Measurements from ENCODE around the gene NR2F1.

NR2F1 gene

GRCh38 chr5:93586736-93587596, 3.9 kb downstream of the NR2F1 start:
- peak overlapping the region; percentile 86 for H3K4me3 ChIP-seq
- H3K27ac ChIP-seq = 0 out of 2 replicates have a peak overlapping the region, but pooled peaks have one; percentile 22
- TF ChIP-seq EZH2 (IDR thresholded peaks at IDR 0.05) = no peak
- TF ChIP-seq POLR2AphosphoS5 (IDR thresholded peaks at IDR 0.05; ENCODE audit: borderline replicate concordance, low read depth, low read length) = no peak
- TF ChIP-seq FOXP2 (optimal IDR thresholded peaks at IDR 0.05; ENCODE audit: control extremely low read depth, extremely low read length, insufficient read depth) = no peak

GRCh38 chr5:93587597-93588351, 4.8 kb downstream of the NR2F1 start:
- Histone ChIP-seq H3K9ac (ENCODE audit: insufficient read length) (no peak overlapping the region), H3K36me3 (ENCODE audit: insufficient read depth, low read length) (peaks cover 9% of the 10 kb centered on the region; the same call in 1 of the 2 replicates), H3K4me3 (no peak overlapping the region), H3K27ac (no peak overlapping the region), H3K9me3 (ENCODE audit: low read depth, low read length) (no peaks in the 10 kb centered on the region)
- DNase-seq (ENCODE audit: low read depth, low spot score) = no peak
- TF ChIP-seq EZH2 (IDR thresholded peaks at IDR 0.05) (no peak), POLR2AphosphoS5 (IDR thresholded peaks at IDR 0.05; ENCODE audit: borderline replicate concordance, low read depth, low read length) (no peak), FOXP2 (optimal IDR thresholded peaks at IDR 0.05; ENCODE audit: control extremely low read depth, extremely low read length, insufficient read depth) (no peak)

More at GRCh38 chr5:93586736-93587596, 3.9 kb downstream of the NR2F1 start:
- Histone ChIP-seq H3K9me3 (ENCODE audit: low read depth, low read length) (no peaks in the 10 kb centered on the region), H3K36me3 (ENCODE audit: insufficient read depth, low read length) (peaks cover 9% of the 10 kb centered on the region; the same call in 1 of the 2 replicates), H3K9ac (ENCODE audit: insufficient read length) (peak overlapping the region; percentile 76)
- no peak for DNase-seq (ENCODE audit: low read depth, low spot score)

GRCh38 chr5:93588352-93589151, 5.5 kb downstream of the NR2F1 start:
- Histone ChIP-seq H3K9ac (ENCODE audit: insufficient read length) (no peak overlapping the region), H3K4me3 (no peak overlapping the region), H3K27ac (no peak overlapping the region), H3K9me3 (ENCODE audit: low read depth, low read length) (no peaks in the 10 kb centered on the region), H3K36me3 (ENCODE audit: insufficient read depth, low read length) (peaks cover 11% of the 10 kb centered on the region)
- no peak for DNase-seq (ENCODE audit: low read depth, low spot score)
- no peak for TF ChIP-seq EZH2 (IDR thresholded peaks at IDR 0.05)
- no peak for TF ChIP-seq FOXP2 (optimal IDR thresholded peaks at IDR 0.05; ENCODE audit: control extremely low read depth, extremely low read length, insufficient read depth)
- no peak for TF ChIP-seq POLR2AphosphoS5 (IDR thresholded peaks at IDR 0.05; ENCODE audit: borderline replicate concordance, low read depth, low read length)

- DNase-seq (ENCODE audit: low read depth, low spot score) = no peak
- no peaks in the 10 kb centered on the region for H3K9me3 ChIP-seq (ENCODE audit: low read depth, low read length)
- H3K9ac ChIP-seq (ENCODE audit: insufficient read length) = no peak overlapping the region
- no peak overlapping the region for H3K27ac ChIP-seq
- H3K36me3 ChIP-seq (ENCODE audit: insufficient read depth, low read length) = peaks cover 16% of the 10 kb centered on the region
- TF ChIP-seq EZH2 (IDR thresholded peaks at IDR 0.05) (no peak), FOXP2 (optimal IDR thresholded peaks at IDR 0.05; ENCODE audit: control extremely low read depth, extremely low read length, insufficient read depth) (no peak), POLR2AphosphoS5 (IDR thresholded peaks at IDR 0.05; ENCODE audit: borderline replicate concordance, low read depth, low read length) (no peak)
- H3K4me3 ChIP-seq = no peak overlapping the region
These were observed 6.3 kb downstream of the NR2F1 start for GRCh38 chr5:93589152-93589828.

GRCh38 chr5:93589829-93590215, 6.8 kb downstream of the NR2F1 start:
- Histone ChIP-seq H3K9ac (ENCODE audit: insufficient read length) (no peak overlapping the region), H3K27ac (no peak overlapping the region), H3K4me3 (no peak overlapping the region), H3K9me3 (ENCODE audit: low read depth, low read length) (no peaks in the 10 kb centered on the region), H3K36me3 (ENCODE audit: insufficient read depth, low read length) (peaks cover 22% of the 10 kb centered on the region)
- TF ChIP-seq POLR2AphosphoS5 (IDR thresholded peaks at IDR 0.05; ENCODE audit: borderline replicate concordance, low read depth, low read length) = no peak
- no peak for TF ChIP-seq EZH2 (IDR thresholded peaks at IDR 0.05)
- TF ChIP-seq FOXP2 (optimal IDR thresholded peaks at IDR 0.05; ENCODE audit: control extremely low read depth, extremely low read length, insufficient read depth) = no peak
- no peak for DNase-seq (ENCODE audit: low read depth, low spot score)

DNA sequence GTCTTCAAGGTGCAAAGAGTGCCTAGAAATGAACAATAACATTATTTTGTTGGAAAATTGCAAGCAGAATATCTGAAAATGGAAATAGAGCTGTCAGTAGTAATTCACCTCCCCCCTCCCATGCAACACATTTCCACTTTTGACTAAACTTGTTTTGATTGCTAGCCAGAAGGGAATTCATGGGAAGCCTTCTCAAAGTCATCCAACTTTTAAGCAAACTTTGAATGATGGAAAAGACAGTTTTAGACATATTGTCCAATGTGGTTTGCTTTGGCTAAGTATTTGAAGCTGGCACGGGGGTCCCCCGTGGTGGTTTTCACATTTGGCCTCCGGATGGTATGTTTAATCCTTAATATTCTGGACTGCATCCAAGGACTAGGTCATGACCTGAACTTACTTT, 7.5 kb downstream of the NR2F1 start:
- no peak overlapping the region for H3K4me3 ChIP-seq

GRCh38 chr5:93591323-93591945, 8.4 kb downstream of the NR2F1 start:
- peaks cover 22% of the 10 kb centered on the region for H3K36me3 ChIP-seq (ENCODE audit: insufficient read depth, low read length)
- H3K9me3 ChIP-seq (ENCODE audit: low read depth, low read length) = no peaks in the 10 kb centered on the region
- H3K4me3 ChIP-seq = no peak overlapping the region
- TF ChIP-seq EZH2 (IDR thresholded peaks at IDR 0.05) (no peak), POLR2AphosphoS5 (IDR thresholded peaks at IDR 0.05; ENCODE audit: borderline replicate concordance, low read depth, low read length) (no peak), FOXP2 (optimal IDR thresholded peaks at IDR 0.05; ENCODE audit: control extremely low read depth, extremely low read length, insufficient read depth) (no peak)
- H3K9ac ChIP-seq (ENCODE audit: insufficient read length) = no peak overlapping the region
- H3K27ac ChIP-seq = no peak overlapping the region
- no peak for DNase-seq (ENCODE audit: low read depth, low spot score)

More for the DNA sequence above, 7.5 kb downstream of the NR2F1 start:
- Histone ChIP-seq H3K36me3 (ENCODE audit: insufficient read depth, low read length) (peaks cover 22% of the 10 kb centered on the region), H3K27ac (no peak overlapping the region), H3K9ac (ENCODE audit: insufficient read length) (no peak overlapping the region), H3K9me3 (ENCODE audit: low read depth, low read length) (no peaks in the 10 kb centered on the region)
- TF ChIP-seq FOXP2 (optimal IDR thresholded peaks at IDR 0.05; ENCODE audit: control extremely low read depth, extremely low read length, insufficient read depth) = no peak
- no peak for TF ChIP-seq POLR2AphosphoS5 (IDR thresholded peaks at IDR 0.05; ENCODE audit: borderline replicate concordance, low read depth, low read length)
- TF ChIP-seq EZH2 (IDR thresholded peaks at IDR 0.05) = no peak
- no peak for DNase-seq (ENCODE audit: low read depth, low spot score)
